Stimulated activated CD4-positive, alpha-beta T cell treated with anti-CD3 and anti-CD28 coated beads, Interleukin-4, amount 100 ng/mL, for 4 hours (primary cell): ENCODE results near the gene FAM219B.

ENCODE experiments used
- DNase-seq, 2 experiments: peaks; one replicate each; pipeline ENCODE4 v3.0.0-alpha.2; 2020

FAM219B gene

GRCh38 chr15:74872702-74873035 is 34.0 kb downstream of the FAM219B start:
- no peak for DNase-seq

- DNase-seq, result no peak
Measured at GRCh38 chr15:74870436-74871215, 36.0 kb downstream of the FAM219B start.

- DNase-seq, result no peak
Measured at GRCh38 chr15:74869726-74870407, 36.8 kb downstream of the FAM219B start.

GRCh38 chr15:74869372-74869725 is 37.3 kb downstream of the FAM219B start:
- no peak for DNase-seq

DNA sequence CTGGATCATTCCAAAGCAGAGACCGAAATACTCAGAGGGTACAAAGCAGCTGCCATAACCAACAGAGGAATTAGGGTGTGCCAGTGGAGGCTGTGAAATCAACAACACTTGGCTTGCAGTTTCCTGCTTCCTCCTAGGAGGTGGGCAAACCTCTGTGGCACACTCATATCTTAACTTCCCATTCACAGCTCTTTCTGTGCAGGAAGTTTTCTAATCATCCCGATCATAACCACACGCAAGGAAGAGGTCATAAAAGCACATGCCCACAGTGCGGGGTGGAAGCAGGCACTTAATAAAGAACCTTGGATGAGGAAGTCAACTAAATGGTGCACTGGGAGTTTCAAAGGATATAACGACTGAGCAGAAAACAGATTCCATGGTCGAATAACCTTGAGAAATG is 38.6 kb downstream of the FAM219B start:
- DNase-seq, result no peak

GRCh38 chr15:74867466-74868038 is 39.1 kb downstream of the FAM219B start:
- no peak for DNase-seq

GRCh38 chr15:74866090-74866489 is 40.6 kb downstream of the FAM219B start:
- no peak for DNase-seq

DNA sequence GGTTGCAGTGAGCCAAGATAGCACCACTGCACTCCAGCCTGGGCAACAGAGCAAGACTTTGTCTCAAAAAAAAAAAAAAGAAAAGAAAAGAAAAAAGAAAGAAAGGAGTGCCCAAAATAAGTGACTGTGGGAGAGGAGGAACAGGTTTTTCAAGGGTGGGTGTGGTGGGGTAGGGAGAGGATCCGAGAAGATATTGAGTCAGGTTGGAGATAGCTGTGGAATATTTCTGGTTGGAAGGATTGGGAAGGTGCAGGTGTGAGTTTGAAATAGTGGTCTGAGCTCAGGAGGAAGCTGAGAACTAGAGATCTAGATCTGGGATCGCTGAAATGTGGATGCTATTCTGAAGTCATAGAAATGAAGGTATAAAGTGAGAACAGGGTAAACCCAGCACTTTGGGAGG is 41.3 kb downstream of the FAM219B start:
- DNase-seq, result no peak

GRCh38 chr15:74864296-74864695 is 42.4 kb downstream of the FAM219B start:
- no peak for DNase-seq

DNA sequence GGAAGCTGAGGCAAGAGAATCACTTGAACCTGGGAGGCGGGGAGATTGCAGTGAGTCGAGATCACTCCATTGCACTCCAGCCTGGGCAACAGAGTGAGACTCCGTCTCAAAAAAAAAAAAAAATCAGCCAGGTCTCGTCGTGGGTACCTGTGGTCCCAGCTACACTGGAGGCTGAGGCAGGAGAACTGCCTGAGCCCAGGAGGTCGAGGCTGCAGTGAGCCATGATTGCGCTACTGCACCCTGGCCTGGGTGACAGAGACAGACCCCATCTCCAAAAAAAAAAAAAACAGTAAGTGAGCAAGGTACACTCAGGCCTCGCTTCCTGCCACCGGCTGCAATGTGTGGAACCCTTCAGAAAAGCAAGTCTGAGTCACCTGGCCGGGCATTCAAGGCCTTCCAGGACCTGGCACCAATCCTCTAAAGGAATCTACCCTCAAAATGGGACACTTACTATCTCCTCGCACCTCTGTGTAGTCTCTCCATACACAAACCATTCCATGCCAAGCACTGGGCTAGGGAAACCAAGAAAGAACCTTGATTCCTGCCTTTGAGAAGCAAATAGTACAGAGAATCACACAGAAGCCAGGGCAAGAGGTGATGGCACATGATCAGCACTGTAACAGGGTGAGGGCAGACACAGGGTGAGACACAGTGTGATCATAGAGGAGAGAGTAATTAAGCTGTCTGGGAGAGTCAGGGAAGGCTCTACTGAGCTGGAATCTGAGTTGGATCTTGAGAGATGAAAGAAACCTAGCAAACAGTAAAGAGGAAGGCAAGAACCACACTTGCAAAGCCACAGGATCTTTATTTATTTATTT is 43.2 kb downstream of the FAM219B start:
- DNase-seq, result no peak

DNA sequence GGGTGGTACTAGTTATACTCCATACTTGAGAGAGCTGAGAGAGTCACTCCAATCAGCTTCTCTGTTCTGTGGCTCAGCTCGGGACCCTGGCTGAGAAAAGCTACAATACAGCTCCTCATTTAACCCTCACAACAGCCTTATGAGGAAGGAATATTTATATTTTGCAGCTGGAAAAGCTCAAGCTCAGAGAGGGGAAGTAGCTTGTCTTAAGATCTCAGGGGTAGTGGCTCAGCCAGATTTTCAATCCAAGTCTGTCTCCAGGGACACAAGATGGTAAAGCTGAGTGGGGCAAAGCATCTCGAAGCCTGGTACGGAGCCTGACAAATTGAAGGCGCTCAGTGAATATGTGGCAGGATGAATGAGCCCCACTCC is 48.3 kb downstream of the FAM219B start:
- no peak for DNase-seq

GRCh38 chr15:74857671-74858368 is 48.8 kb downstream of the FAM219B start:
- DNase-seq, result no peak

DNA sequence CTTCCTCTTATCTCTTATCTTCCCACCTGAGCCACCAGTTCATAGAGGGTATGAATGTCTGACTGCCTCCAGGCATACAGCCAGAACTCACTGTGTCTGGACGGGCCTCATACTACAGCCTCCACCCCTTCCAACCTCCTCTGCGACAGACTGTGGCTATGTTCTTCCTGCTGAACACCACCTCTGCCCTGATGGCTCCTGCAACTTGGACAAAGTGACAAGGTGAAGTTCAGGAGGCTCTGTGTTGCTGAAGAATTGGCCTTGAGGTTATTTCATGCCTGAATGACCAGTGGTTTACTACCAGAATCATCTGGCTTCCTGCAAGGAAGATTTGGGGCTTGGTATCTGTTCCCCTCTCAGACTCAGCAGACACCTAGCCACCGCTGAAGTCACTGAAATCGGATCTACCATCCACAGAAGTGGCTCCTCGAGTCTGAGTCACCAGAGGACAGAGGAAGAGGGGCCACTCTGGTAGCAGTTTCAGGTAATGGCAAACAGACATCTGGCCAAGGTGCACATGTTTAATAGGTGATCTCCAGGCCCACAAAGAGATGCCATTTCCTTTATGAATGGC is 49.5 kb downstream of the FAM219B start:
- no peak for DNase-seq

DNA sequence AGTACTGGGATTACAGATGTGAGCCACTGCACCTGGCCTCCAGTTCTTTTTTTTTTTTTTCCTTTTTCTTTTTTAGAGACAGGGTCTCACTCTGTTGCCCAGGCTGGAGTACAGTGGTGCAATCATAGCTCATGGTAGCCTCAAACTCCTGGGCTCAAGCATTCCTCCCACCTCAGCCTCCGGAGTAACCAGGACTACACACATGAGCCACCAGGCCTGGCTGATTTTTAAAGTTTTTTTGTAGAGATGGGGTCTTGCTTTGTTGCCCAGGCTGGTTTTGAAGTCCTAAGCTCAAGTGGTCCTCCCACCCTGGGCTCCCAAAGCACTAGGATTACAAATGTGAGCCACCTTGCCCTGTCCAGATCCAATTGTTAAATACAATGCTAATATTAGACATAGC is 50.1 kb downstream of the FAM219B start:
- no peak for DNase-seq

DNA sequence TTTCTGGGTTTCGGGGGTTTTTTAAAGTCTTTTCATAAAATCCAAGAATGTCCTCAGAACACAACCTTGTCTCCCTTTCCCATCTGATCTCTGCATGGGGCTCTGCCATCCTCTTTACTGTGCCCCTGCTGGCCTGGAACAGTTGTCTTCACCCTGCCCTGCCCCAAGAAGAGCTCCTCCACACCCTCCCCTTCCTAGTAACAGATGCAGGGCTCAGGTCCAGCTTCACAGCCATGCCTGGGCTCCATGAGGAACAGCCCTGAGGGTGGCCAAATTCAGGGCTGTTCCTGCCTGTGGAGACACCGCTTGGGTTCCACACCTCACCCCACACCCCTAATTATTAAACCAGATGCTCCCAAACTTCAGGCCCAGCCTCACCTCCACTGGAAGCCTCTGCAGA is 50.8 kb downstream of the FAM219B start:
- no peak for DNase-seq

DNA sequence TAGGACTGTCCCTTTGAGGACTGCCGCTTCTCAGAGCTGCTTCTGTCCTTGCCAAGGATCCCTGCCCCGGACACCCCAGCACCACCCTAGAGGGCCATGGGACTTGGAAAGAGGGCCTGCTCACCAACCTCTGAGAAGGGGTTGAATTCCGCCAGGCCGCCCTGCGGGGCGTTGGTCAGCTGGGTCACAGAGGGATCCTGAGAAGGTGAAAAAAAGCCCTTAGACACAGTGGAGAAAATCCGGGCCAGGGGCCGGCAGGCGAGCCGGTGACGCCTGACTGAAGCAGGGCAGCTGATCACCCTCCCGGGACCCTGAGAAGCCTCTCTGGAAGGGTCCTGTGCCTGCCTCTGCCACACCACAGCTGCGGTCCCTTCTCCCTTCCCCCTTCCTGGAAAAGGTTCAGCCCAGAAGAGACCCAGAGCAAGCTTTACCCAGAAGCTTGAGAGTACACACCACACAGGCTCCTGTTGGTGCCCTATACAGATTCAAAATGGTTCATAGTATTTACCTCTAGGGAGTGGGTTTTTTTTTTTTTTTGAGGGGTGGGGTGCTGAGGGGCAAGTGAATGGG is 52.1 kb downstream of the FAM219B start:
- no peak for DNase-seq

- DNase-seq, result no peak
Measured at GRCh38 chr15:74851960-74852359, 54.7 kb downstream of the FAM219B start.

- no peak for DNase-seq
Measured at GRCh38 chr15:74850393-74850792, 56.3 kb downstream of the FAM219B start.
